SK-N-SH (cell line): Measurements from ENCODE around the gene JMJD8. TPM values are rescaled to one million over a fixed set of nuclear protein-coding genes. Genes with fewer than 3 reads are reported as not detected.

ENCODE experiments used
- CTCF ChIA-PET: fragments of 300-600, 350-600 bp; formaldehyde crosslinking; extraction: SDS; loops from one replicate; lab custom pipeline; 2021; lab: Yijun Ruan, JAX
- POLR2A ChIA-PET: fragments of 350-600 bp; sonication (Branson Sonifier 250); formaldehyde crosslinking; extraction: SDS; loops from one replicate; lab custom pipeline; 2020; ENCODE audit warnings: antibody characterized with exemption, inconsistent platforms; lab: Yijun Ruan, JAX
- DNase-seq: peaks from one replicate; pipeline ENCODE4 v3.0.0; 2012
- H2AFZ ChIP-seq: fragments of 200-600 bp; sonication (generic); 2 replicates; pipeline ENCODE4 v1.8.1; 2016; ENCODE audit warnings: antibody characterized with exemption, mild to moderate bottlenecking, low read depth
- H3F3A ChIP-seq: fragments of 200-600 bp; sonication (generic); replicated peaks from 2 replicates; pipeline ENCODE3; 2016; ENCODE audit warnings: antibody characterized with exemption, mild to moderate bottlenecking; ENCODE audit not compliant: insufficient read depth
- H3K27ac ChIP-seq, 2 experiments: fragments of 200-500 bp in 1 of 2; fragments of 200-600 bp in 1 of 2; sonication (Bioruptor generic) in 1 of 2; sonication (generic), shearing (Covaris generic) in 1 of 2; 2 replicates each; pipeline versions ENCODE4 v1.5.1 to v1.6.1; 2014 to 2016; ENCODE audit warnings: low read depth in 2 of 2, inconsistent platforms in 1 of 2, low read length in 1 of 2, mild to moderate bottlenecking in 1 of 2, mixed read lengths in 1 of 2
- H3K27me3 ChIP-seq: fragments of 200-600 bp; sonication (generic), shearing (Covaris generic); 2 replicates; pipeline ENCODE4 v1.6.1; 2016; ENCODE audit warnings: mixed run types; ENCODE audit not compliant: insufficient read depth
- H3K36me3 ChIP-seq, 2 experiments: fragments of 200-500 bp in 1 of 2; fragments of 200-600 bp in 1 of 2; sonication (Bioruptor generic) in 1 of 2; sonication (generic) in 1 of 2; replicated peaks in 1 of 2; 2 replicates each; pipeline versions ENCODE3 to v1.5.1; 2014 to 2016; ENCODE audit warnings: low read length in 1 of 2, mild to moderate bottlenecking in 1 of 2; ENCODE audit not compliant: insufficient read depth in 2 of 2, control insufficient read depth in 1 of 2
- H3K4me1 ChIP-seq, 2 experiments: fragments of 200-500 bp in 1 of 2; fragments of 200-600 bp in 1 of 2; sonication (Bioruptor generic) in 1 of 2; sonication (generic), shearing (Covaris generic) in 1 of 2; 2 replicates each; pipeline versions ENCODE4 v1.5.1 to v1.6.1; 2014 to 2016; ENCODE audit warnings: low read depth in 1 of 2, low read length in 1 of 2, mixed run types in 1 of 2; ENCODE audit not compliant: insufficient read depth in 2 of 2, control insufficient read depth in 1 of 2
- H3K4me2 ChIP-seq: fragments of 200-600 bp; sonication (generic), shearing (Covaris generic); 2 replicates; pipeline ENCODE4 v1.6.1; 2017; ENCODE audit warnings: mixed run types
- H3K4me3 ChIP-seq, 2 experiments: fragments of 200-500 bp in 1 of 2; fragments of 200-600 bp in 1 of 2; sonication (Bioruptor generic) in 1 of 2; sonication (generic), shearing (Covaris generic) in 1 of 2; 2 replicates each; pipeline versions ENCODE4 v1.5.1 to v1.8.1; 2014 to 2016; ENCODE audit warnings: low read depth in 2 of 2, inconsistent platforms in 1 of 2, low read length in 1 of 2, mild to moderate bottlenecking in 1 of 2, mixed read lengths in 1 of 2, moderate library complexity in 1 of 2
- H3K79me2 ChIP-seq: fragments of 200-600 bp; sonication (generic); 2 replicates; pipeline ENCODE4 v1.8.1; 2017; ENCODE audit warnings: mild to moderate bottlenecking; ENCODE audit not compliant: insufficient read depth
- H3K9ac ChIP-seq: fragments of 200-600 bp; sonication (generic); 2 replicates; pipeline ENCODE4 v1.6.1; 2017; ENCODE audit warnings: mixed run types
- H3K9me2 ChIP-seq: fragments of 200-600 bp; sonication (generic); 2 replicates; pipeline ENCODE4 v1.6.1; 2017; ENCODE audit warnings: mixed run types
- H3K9me3 ChIP-seq: fragments of 200-600 bp; sonication (generic); 2 replicates; pipeline ENCODE4 v1.6.1; 2017; ENCODE audit warnings: mixed run types, mild to moderate bottlenecking, moderate library complexity
- H4K20me1 ChIP-seq: fragments of 200-600 bp; sonication (generic); 2 replicates; pipeline ENCODE4 v1.6.1; 2017; ENCODE audit warnings: mild to moderate bottlenecking, mixed run types; ENCODE audit not compliant: insufficient read depth
- CHD2 ChIP-seq: fragments of 150-350 bp; IDR thresholded peaks from 2 replicates; pipeline ENCODE4 v1.6.1; 2018; ENCODE audit warnings: low read length; ENCODE audit not compliant: partially characterized antibody
- EP300 ChIP-seq, 2 experiments: IDR thresholded peaks; 2 replicates each; pipeline versions ENCODE4 v1.4.0 to v1.6.1; 2012; ENCODE audit warnings: borderline replicate concordance in 1 of 2, low read depth in 1 of 2, low read length in 1 of 2
- FOSL2 ChIP-seq: IDR thresholded peaks from 2 replicates; pipeline ENCODE4 v1.4.0; 2012; ENCODE audit warnings: low read depth, mild to moderate bottlenecking, moderate library complexity, borderline replicate concordance
- FOXM1 ChIP-seq: IDR thresholded peaks from 2 replicates; pipeline ENCODE4 v1.4.0; 2012; ENCODE audit warnings: low read depth, mild to moderate bottlenecking
- GATA2 ChIP-seq: sonication (generic); formaldehyde crosslinking; IDR thresholded peaks from 2 replicates; pipeline ENCODE4 v1.5.0; 2020; ENCODE audit warnings: mild to moderate bottlenecking, missing genetic modification reagents
- JUND ChIP-seq: IDR thresholded peaks from 2 replicates; pipeline ENCODE4 v1.4.0; 2012
- MAX ChIP-seq: IDR thresholded peaks from 2 replicates; pipeline ENCODE4 v1.4.0; 2012; ENCODE audit warnings: low read depth
- POLR2AphosphoS5 ChIP-seq: IDR thresholded peaks from 2 replicates; pipeline ENCODE4 v1.6.1; 2012; ENCODE audit warnings: low read depth, low read length
- RCOR1 ChIP-seq: fragments of 150-350 bp; IDR thresholded peaks from 2 replicates; pipeline ENCODE4 v1.6.1; 2017; ENCODE audit warnings: antibody characterized with exemption, low read length
- REST ChIP-seq: IDR thresholded peaks from 2 replicates; pipeline ENCODE4 v1.6.1; 2012; ENCODE audit warnings: mild to moderate bottlenecking, low read depth, low read length, moderate library complexity
- RFX5 ChIP-seq: IDR thresholded peaks from 2 replicates; pipeline ENCODE4 v1.6.1; 2012; ENCODE audit warnings: mild to moderate bottlenecking, improper control_type of control experiment, low read length
- TCF12 ChIP-seq: IDR thresholded peaks from 2 replicates; pipeline ENCODE4 v1.4.0; 2012
- TEAD4 ChIP-seq: IDR thresholded peaks from 2 replicates; pipeline ENCODE4 v1.4.0; 2012; ENCODE audit warnings: mild to moderate bottlenecking, borderline replicate concordance; ENCODE audit not compliant: insufficient read depth
- WGBS: methylation state at CpG from one replicate; pipeline ENCODE4 v1.1.6; 2017; ENCODE audit warnings: low lambda C conversion rate; 5-methylcytosine and 5-hydroxymethylcytosine counted together
- polyA plus RNA-seq, 3 experiments: library from polyadenylated mRNA; depleted of rRNA; stranded (reverse); fragments of >200 nt; gene quantifications; 2 replicates each; pipeline ENCODE4 v1.2.3, GENCODE V29; 2012

The JMJD8 gene
- polyA plus RNA-seq, 1 of the 3 experiments (the other 2 are of a cell fraction): 67.0 TPM

- TF ChIP-seq REST (no peak), POLR2AphosphoS5 (peak; percentile 34; the same call in 1 of the 2 replicates), GATA2 (CRISPR knock-in tag) (no peak), RFX5 (no peak), RCOR1 (no peak), TEAD4 (no peak), FOXM1 (no peak), EP300 (IDR thresholded peaks at IDR 0.05; ENCODE audit: borderline replicate concordance in 1 of 2, low read depth in 1 of 2, low read length in 1 of 2) (no peak), JUND (no peak), MAX (peak; percentile 21; the same call in 1 of the 2 replicates), TCF12 (no peak)
- TF ChIP-seq, all 33 proteins: peak for 7
Observed at GRCh38 chr16:678858-679813, 5.0 kb downstream of the JMJD8 start (continued).

- no peak for TF ChIP-seq GATA2 (CRISPR knock-in tag)
- TF ChIP-seq CHD2: no peak
- no peak for TF ChIP-seq MAX
- TF ChIP-seq POLR2AphosphoS5: no peak
- TF ChIP-seq FOSL2: no peak
- CTCF ChIA-PET: interaction anchor here (0.8 to 3.8 kb wide), 7 partner anchors 11 to 42 kb away, joined by 3 to 20 read pairs (median 3); partner anchors contain the start of genes RHOT2 and WDR90
- POLR2A ChIA-PET: interaction anchor here (1.0 to 1.6 kb wide), 4 partner anchors 11 to 38 kb away, joined by 4 to 10 read pairs (median 4); partner anchors contain the start of genes RHOT2 and WDR24
Observed at GRCh38 chr16:678209-678857, 5.8 kb downstream of the JMJD8 start.

More at GRCh38 chr16:678209-678857, 5.8 kb downstream of the JMJD8 start:
- DNase-seq: no peak
- Histone ChIP-seq H3K9me2 (no peaks in the 10 kb centered on the region), H3K9me3 (no peaks in the 10 kb centered on the region), H3K27ac (peak overlapping the region; percentile 82 to 96; a peak in 3 of 4 replicates), H3K79me2 (peaks cover 30% of the 10 kb centered on the region), H4K20me1 (peaks cover 23% of the 10 kb centered on the region), H3K27me3 (no peaks in the 10 kb centered on the region), H3K4me1 (peaks cover 8 to 41% of the 10 kb centered on the region in 2 experiments; a peak in 2 of 4 replicates), H2AFZ (no peak overlapping the region), H3K36me3 (peaks cover 13 to 34% of the 10 kb centered on the region in 2 experiments), H3K4me3 (no peak overlapping the region), H3K9ac (no peak overlapping the region), H3K4me2 (no peak overlapping the region), H3F3A (peaks cover 14% of the 10 kb centered on the region)
- WGBS: 91% methylated on average over 17 of the region's 21 CpGs
